Activated CD8-positive, alpha-beta memory T cell treated with anti-CD3 and anti-CD28 coated beads, Interleukin-2, amount 10 ng/mL, durations not matched to agents 7 days and 5 days (primary cell): ENCODE data around the gene CAPZB. TPM values are rescaled to one million over a fixed set of nuclear protein-coding genes. Genes with fewer than 3 reads are reported as not detected.

ENCODE experiments used
- ATAC-seq: fragments of 150-1000 bp; cut with Tn5 transposase; one replicate; pipeline ENCODE4 v1.10.0; 2021; ENCODE audit warnings: moderate library complexity
- CTCF ChIA-PET: fragments of 350-600 bp; sonication (Branson Sonifier 250); formaldehyde crosslinking; loops from one replicate; lab custom pipeline; 2021; ENCODE audit warnings: antibody characterized with exemption; lab: Charles Lee
- DNase-seq: peaks from one replicate; pipeline ENCODE4 v3.0.0-alpha.2; 2020
- H3K27ac Mint-ChIP-seq: one replicate; pipeline ENCODE4 v1.8.0; 2021; ENCODE audit warnings: mild to moderate bottlenecking, mixed read lengths
- H3K27me3 Mint-ChIP-seq: one replicate; pipeline ENCODE4 v1.8.0; 2021; ENCODE audit warnings: mixed read lengths
- H3K36me3 Mint-ChIP-seq: one replicate; pipeline ENCODE4 v1.8.0; 2021; ENCODE audit warnings: mild to moderate bottlenecking, mixed read lengths
- H3K4me1 Mint-ChIP-seq: one replicate; pipeline ENCODE4 v1.8.0; 2021; ENCODE audit warnings: mixed read lengths
- H3K4me3 Mint-ChIP-seq: one replicate; pipeline ENCODE4 v1.8.0; 2021; ENCODE audit warnings: mild to moderate bottlenecking, moderate library complexity, mixed read lengths
- H3K9me3 Mint-ChIP-seq: one replicate; pipeline ENCODE4 v1.8.0; 2022; ENCODE audit warnings: low read depth, mixed read lengths
- total RNA-seq, 2 experiments: library from RNA; stranded (reverse); gene quantifications; one replicate each; pipeline ENCODE4 v1.2.3, GENCODE V29; 2021

CAPZB gene
- total RNA-seq, 2 experiments from 2014 or later, result 411 to 427 TPM

DNA sequence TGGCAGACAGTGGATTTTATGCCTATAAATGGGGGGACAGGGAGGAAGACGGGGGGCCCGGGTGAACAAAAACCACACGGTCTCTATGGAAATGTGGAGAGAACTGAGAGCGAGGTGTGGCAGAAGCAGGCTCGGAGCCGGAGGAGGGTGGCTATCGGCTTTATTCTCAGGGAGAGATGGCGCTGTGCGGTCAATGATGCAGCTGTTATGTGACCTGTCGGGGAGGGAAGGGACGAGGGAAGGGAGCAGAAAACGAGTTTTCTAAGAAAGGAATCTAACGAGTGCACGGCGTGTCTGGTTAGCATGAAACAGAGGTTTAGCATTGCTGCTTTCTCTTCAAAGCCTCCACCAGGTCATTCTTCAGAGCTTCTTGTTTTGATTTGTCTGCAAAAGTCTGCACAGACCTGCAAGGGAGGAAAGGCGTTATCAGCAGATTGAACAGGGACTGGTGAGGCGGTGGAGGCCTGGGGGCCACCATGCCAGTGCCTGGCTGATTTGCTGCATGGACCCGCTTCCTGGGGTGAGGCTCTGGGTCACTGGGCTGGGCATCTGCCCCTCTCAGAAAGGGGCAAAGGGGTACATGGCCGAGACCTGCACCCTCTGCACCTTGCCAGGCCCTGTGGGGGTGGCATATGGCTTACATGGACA lies 146.0 kb downstream of the CAPZB start:
- ATAC-seq, result no peak
- no peaks in the 10 kb centered on the region for H3K9me3 Mint-ChIP-seq
- no peaks in the 10 kb centered on the region for H3K27me3 Mint-ChIP-seq
- no peak overlapping the region for H3K27ac Mint-ChIP-seq
- CTCF ChIA-PET, result no interaction called here
- peaks cover 22% of the 10 kb centered on the region for H3K4me1 Mint-ChIP-seq
- H3K36me3 Mint-ChIP-seq, result peaks cover 22% of the 10 kb centered on the region
- H3K4me3 Mint-ChIP-seq, result no peak overlapping the region
- no peak for DNase-seq

DNA sequence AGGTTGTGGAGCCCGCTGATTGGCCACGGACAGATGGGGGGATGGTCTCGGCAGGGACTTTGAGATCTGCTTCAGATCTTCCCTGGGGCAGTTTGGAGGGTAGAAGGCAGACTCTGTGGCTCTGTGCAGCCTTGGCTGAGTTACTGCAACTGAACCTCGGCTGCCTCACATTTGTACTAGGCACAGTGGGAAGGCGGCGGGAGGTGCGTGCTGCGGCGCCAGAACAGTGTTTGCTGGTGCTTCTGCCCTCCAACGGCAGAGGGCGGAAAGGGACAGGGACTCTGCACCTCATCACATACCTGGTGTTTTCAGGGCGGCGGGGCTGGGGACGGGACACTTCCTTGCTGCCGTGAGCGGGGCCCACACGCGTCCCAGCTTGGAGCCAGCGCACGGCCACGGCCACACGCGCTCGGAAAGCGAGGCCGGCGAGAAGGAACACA lies 147.0 kb downstream of the CAPZB start:
- no peak for ATAC-seq
- no peaks in the 10 kb centered on the region for H3K27me3 Mint-ChIP-seq
- no peak for DNase-seq
- CTCF ChIA-PET, result no interaction called here
- no peaks in the 10 kb centered on the region for H3K9me3 Mint-ChIP-seq
- H3K4me3 Mint-ChIP-seq, result no peak overlapping the region
- peaks cover 22% of the 10 kb centered on the region for H3K4me1 Mint-ChIP-seq
- H3K36me3 Mint-ChIP-seq, result peaks cover 18% of the 10 kb centered on the region
- H3K27ac Mint-ChIP-seq, result no peak overlapping the region

GRCh38 chr1:19337289-19337688 lies 148.1 kb downstream of the CAPZB start:
- Mint-ChIP-seq H3K9me3 (no peaks in the 10 kb centered on the region), H3K4me3 (no peak overlapping the region), H3K27ac (no peak overlapping the region), H3K27me3 (no peaks in the 10 kb centered on the region), H3K4me1 (peaks cover 22% of the 10 kb centered on the region), H3K36me3 (peaks cover 14% of the 10 kb centered on the region)
- DNase-seq (no peak), ATAC-seq (no peak)
- CTCF ChIA-PET, result no interaction called here

DNA sequence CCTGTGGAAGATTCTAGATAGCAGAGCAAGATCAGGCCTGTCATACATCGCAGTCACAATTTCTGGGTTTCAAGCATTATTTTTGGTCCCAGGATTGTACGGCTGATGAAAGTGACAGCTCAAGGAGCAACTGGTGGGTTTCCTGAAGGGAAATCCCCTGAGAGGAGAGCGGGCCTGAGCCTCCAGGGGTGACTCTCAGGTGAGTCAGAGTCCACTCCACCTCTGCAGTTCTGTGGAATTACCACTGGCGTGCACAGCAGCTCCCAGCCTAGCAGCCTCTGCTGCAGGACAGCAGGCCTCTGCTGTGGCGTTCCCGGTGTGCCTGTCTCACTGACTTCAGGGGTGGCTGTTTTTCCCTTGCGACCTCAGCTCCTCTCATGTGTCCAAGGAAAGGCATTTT lies 148.8 kb downstream of the CAPZB start:
- DNase-seq (no peak), ATAC-seq (peak; percentile 25)
- H3K27me3 Mint-ChIP-seq, result no peaks in the 10 kb centered on the region
- H3K4me3 Mint-ChIP-seq, result no peak overlapping the region
- H3K4me1 Mint-ChIP-seq, result peaks cover 22% of the 10 kb centered on the region
- no peak overlapping the region for H3K27ac Mint-ChIP-seq
- H3K36me3 Mint-ChIP-seq, result peaks cover 14% of the 10 kb centered on the region
- CTCF ChIA-PET, result no interaction called here
- no peaks in the 10 kb centered on the region for H3K9me3 Mint-ChIP-seq

DNA sequence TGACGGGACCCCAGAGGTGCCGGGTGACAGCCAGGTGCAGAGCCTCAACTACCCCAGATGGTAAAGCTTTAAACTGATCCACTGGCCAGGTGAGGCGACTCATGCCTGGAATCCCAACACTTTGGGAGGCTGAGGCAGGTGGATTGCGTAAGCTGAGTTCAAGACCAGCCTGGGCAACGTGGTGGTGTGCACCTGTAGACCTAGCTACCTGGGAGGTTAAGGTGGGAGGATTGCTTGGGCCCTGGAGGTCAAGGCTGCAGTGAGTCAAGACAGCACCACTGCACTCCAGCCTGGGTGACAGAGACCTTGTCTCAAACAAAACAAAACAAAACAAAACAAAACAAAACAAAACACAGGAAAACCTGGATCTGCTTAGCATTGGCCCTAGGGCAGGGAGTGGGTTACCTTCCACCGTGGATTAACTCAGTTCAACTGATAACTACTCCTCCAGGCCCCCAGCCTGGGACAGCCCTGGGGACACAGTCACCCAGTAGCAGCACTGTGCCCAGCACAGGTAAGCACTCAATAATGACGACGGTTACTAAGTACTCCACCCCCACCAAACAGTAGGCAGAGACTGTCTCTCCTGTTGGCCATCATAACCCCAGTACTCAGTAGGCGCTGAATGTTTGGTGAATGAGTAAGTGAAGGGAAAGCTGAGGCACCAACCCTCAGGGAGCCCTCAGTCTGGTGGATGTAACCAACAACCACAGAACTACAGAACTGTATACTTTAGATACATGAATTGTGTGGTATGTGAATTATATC lies 151.6 kb downstream of the CAPZB start:
- DNase-seq (no peak), ATAC-seq (no peak)
- H3K4me1 Mint-ChIP-seq, result peaks cover 20% of the 10 kb centered on the region
- no peaks in the 10 kb centered on the region for H3K27me3 Mint-ChIP-seq
- H3K9me3 Mint-ChIP-seq, result no peaks in the 10 kb centered on the region
- peaks cover 7% of the 10 kb centered on the region for H3K36me3 Mint-ChIP-seq
- H3K4me3 Mint-ChIP-seq, result no peak overlapping the region
- H3K27ac Mint-ChIP-seq, result no peak overlapping the region
- CTCF ChIA-PET, result interaction anchor here (0.8 to 1.9 kb wide), 2 partner anchors 10 to 11 kb away, joined by 3 to 4 read pairs; no protein-coding TSS in a partner anchor

GRCh38 chr1:19332832-19333231 lies 152.5 kb downstream of the CAPZB start:
- Mint-ChIP-seq H3K27me3 (no peaks in the 10 kb centered on the region), H3K4me3 (no peak overlapping the region), H3K27ac (no peak overlapping the region), H3K36me3 (peaks cover 3% of the 10 kb centered on the region), H3K9me3 (no peaks in the 10 kb centered on the region), H3K4me1 (peaks cover 16% of the 10 kb centered on the region)
- ATAC-seq, result no peak
- DNase-seq, result no peak
- CTCF ChIA-PET, result interaction anchor here (0.8 kb wide), 1 partner anchor 12 kb away, joined by 3 read pairs; no protein-coding TSS in a partner anchor

DNA sequence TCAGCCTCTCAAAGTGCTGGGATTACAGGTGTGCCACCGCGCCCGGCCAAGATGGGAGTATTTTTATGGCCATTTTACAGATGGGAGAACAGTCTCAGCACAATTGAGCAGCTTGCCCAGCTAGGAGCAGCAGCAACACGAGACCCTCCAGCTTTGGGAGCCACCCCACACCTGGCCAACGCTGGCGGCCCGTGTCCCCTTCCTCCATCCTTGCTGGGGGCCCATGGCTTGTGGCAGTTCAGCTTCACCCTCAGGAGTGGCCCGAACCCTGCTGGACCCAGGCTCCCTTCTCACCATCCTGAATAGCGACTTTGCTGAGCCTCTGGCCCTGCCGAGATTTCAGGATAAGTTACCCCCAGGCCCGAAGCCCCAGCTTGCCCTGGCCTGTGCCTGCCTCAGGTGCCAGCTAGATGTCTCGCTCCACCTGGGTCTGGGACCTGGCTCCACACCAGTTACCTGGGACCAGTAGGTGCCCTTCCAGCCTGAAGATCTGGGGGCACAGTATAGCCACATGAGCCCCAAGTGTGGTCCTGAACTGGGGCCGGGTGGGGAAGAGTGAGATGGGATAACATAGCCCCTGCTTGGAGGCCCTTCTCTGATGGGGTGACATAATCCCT lies 154.0 kb downstream of the CAPZB start:
- Mint-ChIP-seq H3K4me1 (peaks cover 2% of the 10 kb centered on the region), H3K27ac (no peak overlapping the region), H3K9me3 (no peaks in the 10 kb centered on the region), H3K27me3 (no peaks in the 10 kb centered on the region), H3K36me3 (peaks cover 2% of the 10 kb centered on the region), H3K4me3 (no peak overlapping the region)
- no peak for ATAC-seq
- CTCF ChIA-PET, result interaction anchor here (0.8 to 1.6 kb wide), 3 partner anchors 10 to 14 kb away, joined by 3 to 6 read pairs (median 3); no protein-coding TSS in a partner anchor
- no peak for DNase-seq

DNA sequence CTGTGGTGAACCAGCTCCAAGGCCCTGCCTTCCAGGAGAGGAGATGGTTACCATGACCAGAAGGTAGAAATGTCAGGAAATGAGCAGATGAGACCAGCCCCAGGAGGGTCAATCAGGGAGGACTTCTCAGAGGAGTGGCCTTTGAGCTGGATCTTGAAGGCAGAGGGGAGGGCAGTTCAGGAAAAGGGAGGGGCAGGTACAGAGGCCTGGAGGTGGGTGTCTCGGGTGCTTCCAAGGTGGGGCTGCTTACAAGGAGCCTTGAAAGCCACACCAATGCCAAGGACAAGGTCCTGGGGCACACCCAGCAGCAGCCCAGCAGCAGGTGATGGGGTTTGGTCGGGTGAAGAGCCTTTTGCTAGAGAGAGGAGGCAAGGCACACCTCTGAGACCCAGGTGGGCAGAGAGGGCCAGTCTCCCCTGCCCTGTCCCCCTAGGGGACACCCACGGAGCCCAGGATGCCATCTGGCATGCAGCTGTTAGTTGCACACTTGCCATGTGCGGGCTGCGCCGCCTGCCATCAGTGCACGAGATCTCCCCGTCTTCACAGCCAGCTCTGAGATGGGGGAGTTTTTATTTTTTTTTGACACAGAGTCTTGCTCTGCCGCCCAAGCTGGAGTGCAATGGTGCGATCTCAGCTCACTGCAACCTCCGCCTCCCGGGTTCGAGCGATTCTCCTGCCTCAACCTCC lies 154.7 kb downstream of the CAPZB start:
- DNase-seq (no peak), ATAC-seq (no peak)
- no peak overlapping the region for H3K4me3 Mint-ChIP-seq
- H3K36me3 Mint-ChIP-seq, result peaks cover 2% of the 10 kb centered on the region
- H3K9me3 Mint-ChIP-seq, result no peaks in the 10 kb centered on the region
- CTCF ChIA-PET, result interaction anchor here (0.8 to 1.6 kb wide), 3 partner anchors 11 to 14 kb away, joined by 3 to 6 read pairs (median 3); no protein-coding TSS in a partner anchor
- H3K27me3 Mint-ChIP-seq, result no peaks in the 10 kb centered on the region
- H3K4me1 Mint-ChIP-seq, result no peaks in the 10 kb centered on the region
- H3K27ac Mint-ChIP-seq, result no peak overlapping the region

DNA sequence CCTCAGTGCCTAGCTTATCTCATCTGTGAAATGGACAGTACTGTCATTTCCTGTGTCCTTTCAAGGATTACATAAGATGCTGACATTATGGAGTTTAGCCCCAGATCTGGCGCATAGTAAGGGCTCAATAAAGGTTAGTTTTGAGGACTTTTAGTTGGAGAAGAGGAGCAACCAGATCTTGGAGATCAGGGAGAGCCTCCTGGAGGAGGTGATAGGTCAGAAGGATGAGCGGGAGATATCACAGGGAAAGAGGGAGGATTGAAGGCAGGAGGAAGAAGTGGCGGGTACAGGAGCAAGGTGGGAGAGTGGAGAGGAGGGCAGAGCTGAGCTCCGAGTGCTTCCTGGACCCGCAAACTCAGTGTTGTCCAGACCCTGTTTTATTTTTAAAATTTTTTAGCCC lies 155.7 kb downstream of the CAPZB start:
- CTCF ChIA-PET, result no interaction called here
- H3K9me3 Mint-ChIP-seq, result no peaks in the 10 kb centered on the region
- H3K4me3 Mint-ChIP-seq, result no peak overlapping the region
- no peak for DNase-seq
- H3K27ac Mint-ChIP-seq, result no peak overlapping the region
- ATAC-seq, result no peak
- H3K27me3 Mint-ChIP-seq, result no peaks in the 10 kb centered on the region
- H3K4me1 Mint-ChIP-seq, result no peaks in the 10 kb centered on the region
- H3K36me3 Mint-ChIP-seq, result peaks cover 2% of the 10 kb centered on the region

GRCh38 chr1:19329188-19329587 lies 156.2 kb downstream of the CAPZB start:
- CTCF ChIA-PET, result no interaction called here
- no peak for DNase-seq
- H3K36me3 Mint-ChIP-seq, result peaks cover 2% of the 10 kb centered on the region
- H3K4me1 Mint-ChIP-seq, result no peaks in the 10 kb centered on the region
- no peak overlapping the region for H3K4me3 Mint-ChIP-seq
- H3K27me3 Mint-ChIP-seq, result no peaks in the 10 kb centered on the region
- H3K9me3 Mint-ChIP-seq, result no peaks in the 10 kb centered on the region
- no peak for ATAC-seq
- H3K27ac Mint-ChIP-seq, result no peak overlapping the region

- H3K36me3 Mint-ChIP-seq, result peaks cover 2% of the 10 kb centered on the region
- CTCF ChIA-PET, result no interaction called here
These were observed 156.9 kb downstream of the CAPZB start for GRCh38 chr1:19328486-19328885.

GRCh38 chr1:19327736-19328135 lies 157.6 kb downstream of the CAPZB start:
- H3K4me1 Mint-ChIP-seq, result no peaks in the 10 kb centered on the region
- H3K9me3 Mint-ChIP-seq, result no peaks in the 10 kb centered on the region
- H3K4me3 Mint-ChIP-seq, result no peak overlapping the region
- ATAC-seq (no peak), DNase-seq (no peak)
- H3K27ac Mint-ChIP-seq, result no peak overlapping the region
- CTCF ChIA-PET, result no interaction called here
- H3K27me3 Mint-ChIP-seq, result no peaks in the 10 kb centered on the region
- peaks cover 2% of the 10 kb centered on the region for H3K36me3 Mint-ChIP-seq

More at GRCh38 chr1:19328486-19328885, 156.9 kb downstream of the CAPZB start:
- Mint-ChIP-seq H3K27ac (no peak overlapping the region), H3K4me1 (no peaks in the 10 kb centered on the region), H3K4me3 (no peak overlapping the region), H3K27me3 (no peaks in the 10 kb centered on the region), H3K9me3 (no peaks in the 10 kb centered on the region)
- ATAC-seq (no peak), DNase-seq (no peak)

GRCh38 chr1:19327301-19327700 lies 158.0 kb downstream of the CAPZB start:
- CTCF ChIA-PET, result no interaction called here
- Mint-ChIP-seq H3K9me3 (no peaks in the 10 kb centered on the region), H3K27ac (no peak overlapping the region), H3K4me1 (no peaks in the 10 kb centered on the region), H3K4me3 (no peak overlapping the region), H3K27me3 (no peaks in the 10 kb centered on the region), H3K36me3 (peaks cover 2% of the 10 kb centered on the region)
- DNase-seq, result no peak
- ATAC-seq, result no peak
